Measurements from ENCODE around the gene SPRED2. TPM values are rescaled to one million over a fixed set of nuclear protein-coding genes. Genes with fewer than 3 reads are reported as not detected.

Gene SPRED2
- polyA plus RNA-seq, 1 donor from 2014 or later = 5.3 TPM

GRCh38 chr2:65344182-65344581 is 88.2 kb downstream of the SPRED2 start:
- H3K27ac ChIP-seq (ENCODE audit: low read length) = no peak overlapping the region
- no peaks in the 10 kb centered on the region for H3F3A ChIP-seq (ENCODE audit: insufficient read depth, low read length, poor library complexity, severe bottlenecking)
- H3K9ac ChIP-seq (ENCODE audit: low read length) = no peak overlapping the region
- H3K79me2 ChIP-seq (replicated peaks; ENCODE audit: insufficient read depth, low read length) = no peaks in the 10 kb centered on the region
- no peaks in the 10 kb centered on the region for H3K27me3 ChIP-seq (ENCODE audit: insufficient read depth, low read depth, low read length)
- H3K9me2 ChIP-seq (ENCODE audit: insufficient read depth, low read length) = no peaks in the 10 kb centered on the region
- H2AFZ ChIP-seq (ENCODE audit: low read depth, low read length) = no peak overlapping the region
- TF ChIP-seq, protein P1, sequence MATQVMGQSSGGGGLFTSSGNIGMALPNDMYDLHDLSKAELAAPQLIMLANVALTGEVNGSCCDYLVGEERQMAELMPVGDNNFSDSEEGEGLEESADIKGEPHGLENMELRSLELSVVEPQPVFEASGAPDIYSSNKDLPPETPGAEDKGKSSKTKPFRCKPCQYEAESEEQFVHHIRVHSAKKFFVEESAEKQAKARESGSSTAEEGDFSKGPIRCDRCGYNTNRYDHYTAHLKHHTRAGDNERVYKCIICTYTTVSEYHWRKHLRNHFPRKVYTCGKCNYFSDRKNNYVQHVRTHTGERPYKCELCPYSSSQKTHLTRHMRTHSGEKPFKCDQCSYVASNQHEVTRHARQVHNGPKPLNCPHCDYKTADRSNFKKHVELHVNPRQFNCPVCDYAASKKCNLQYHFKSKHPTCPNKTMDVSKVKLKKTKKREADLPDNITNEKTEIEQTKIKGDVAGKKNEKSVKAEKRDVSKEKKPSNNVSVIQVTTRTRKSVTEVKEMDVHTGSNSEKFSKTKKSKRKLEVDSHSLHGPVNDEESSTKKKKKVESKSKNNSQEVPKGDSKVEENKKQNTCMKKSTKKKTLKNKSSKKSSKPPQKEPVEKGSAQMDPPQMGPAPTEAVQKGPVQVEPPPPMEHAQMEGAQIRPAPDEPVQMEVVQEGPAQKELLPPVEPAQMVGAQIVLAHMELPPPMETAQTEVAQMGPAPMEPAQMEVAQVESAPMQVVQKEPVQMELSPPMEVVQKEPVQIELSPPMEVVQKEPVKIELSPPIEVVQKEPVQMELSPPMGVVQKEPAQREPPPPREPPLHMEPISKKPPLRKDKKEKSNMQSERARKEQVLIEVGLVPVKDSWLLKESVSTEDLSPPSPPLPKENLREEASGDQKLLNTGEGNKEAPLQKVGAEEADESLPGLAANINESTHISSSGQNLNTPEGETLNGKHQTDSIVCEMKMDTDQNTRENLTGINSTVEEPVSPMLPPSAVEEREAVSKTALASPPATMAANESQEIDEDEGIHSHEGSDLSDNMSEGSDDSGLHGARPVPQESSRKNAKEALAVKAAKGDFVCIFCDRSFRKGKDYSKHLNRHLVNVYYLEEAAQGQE (IDR thresholded peaks at IDR 0.05; ENCODE audit: borderline replicate concordance) = no peak
- TF ChIP-seq TAF1 (IDR thresholded peaks at IDR 0.05; ENCODE audit: low read depth) = no peak
- TF ChIP-seq, protein P2, sequence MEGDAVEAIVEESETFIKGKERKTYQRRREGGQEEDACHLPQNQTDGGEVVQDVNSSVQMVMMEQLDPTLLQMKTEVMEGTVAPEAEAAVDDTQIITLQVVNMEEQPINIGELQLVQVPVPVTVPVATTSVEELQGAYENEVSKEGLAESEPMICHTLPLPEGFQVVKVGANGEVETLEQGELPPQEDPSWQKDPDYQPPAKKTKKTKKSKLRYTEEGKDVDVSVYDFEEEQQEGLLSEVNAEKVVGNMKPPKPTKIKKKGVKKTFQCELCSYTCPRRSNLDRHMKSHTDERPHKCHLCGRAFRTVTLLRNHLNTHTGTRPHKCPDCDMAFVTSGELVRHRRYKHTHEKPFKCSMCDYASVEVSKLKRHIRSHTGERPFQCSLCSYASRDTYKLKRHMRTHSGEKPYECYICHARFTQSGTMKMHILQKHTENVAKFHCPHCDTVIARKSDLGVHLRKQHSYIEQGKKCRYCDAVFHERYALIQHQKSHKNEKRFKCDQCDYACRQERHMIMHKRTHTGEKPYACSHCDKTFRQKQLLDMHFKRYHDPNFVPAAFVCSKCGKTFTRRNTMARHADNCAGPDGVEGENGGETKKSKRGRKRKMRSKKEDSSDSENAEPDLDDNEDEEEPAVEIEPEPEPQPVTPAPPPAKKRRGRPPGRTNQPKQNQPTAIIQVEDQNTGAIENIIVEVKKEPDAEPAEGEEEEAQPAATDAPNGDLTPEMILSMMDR (IDR thresholded peaks at IDR 0.05; ENCODE audit: poor library complexity, severe bottlenecking) = no peak
- no peak for TF ChIP-seq EP300 (conservative IDR thresholded peaks at IDR 0.05; ENCODE audit: poor library complexity, severe bottlenecking)
- TF ChIP-seq SMC3 (conservative IDR thresholded peaks at IDR 0.05; ENCODE audit: poor library complexity) = no peak
- no peak for TF ChIP-seq MXI1 (conservative IDR thresholded peaks at IDR 0.05; ENCODE audit: poor library complexity, severe bottlenecking)
- no peak for TF ChIP-seq RAD21 (conservative IDR thresholded peaks at IDR 0.05)
- no peak for TF ChIP-seq EZH2 (IDR thresholded peaks at IDR 0.05; ENCODE audit: borderline replicate concordance, insufficient read depth, low read length, poor library complexity, severe bottlenecking)
- no peak for TF ChIP-seq POLR2AphosphoS5 (IDR thresholded peaks at IDR 0.05)
- no peak overlapping the region for H3K4me2 ChIP-seq (ENCODE audit: low read length)
- no peaks in the 10 kb centered on the region for H3K36me3 ChIP-seq (ENCODE audit: insufficient read depth, low read length)
- H3K4me3 ChIP-seq (ENCODE audit: low read length) = no peak overlapping the region
- no peaks in the 10 kb centered on the region for H4K20me1 ChIP-seq (ENCODE audit: insufficient read depth)
- no peaks in the 10 kb centered on the region for H3K9me3 ChIP-seq (ENCODE audit: low read length)

DNA sequence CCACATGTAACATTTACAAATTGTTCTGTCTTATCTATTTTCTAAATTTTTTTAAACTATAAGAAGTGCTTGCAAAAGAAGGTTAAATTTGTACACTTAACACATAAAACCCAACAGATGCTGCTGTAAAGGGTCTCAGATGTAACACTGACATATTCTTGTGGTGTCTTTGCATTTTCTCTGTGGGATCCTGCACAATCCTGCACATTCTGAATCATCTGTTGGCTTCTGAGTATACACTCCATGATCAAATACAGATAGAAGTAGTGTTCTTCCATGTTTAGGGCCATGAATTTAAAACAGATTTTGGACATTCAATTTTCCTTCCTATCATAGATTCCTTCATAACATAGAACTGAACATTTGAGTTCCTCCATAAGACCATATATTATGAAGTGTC is 89.0 kb downstream of the SPRED2 start:
- Histone ChIP-seq H3K9ac (ENCODE audit: low read length) (no peak overlapping the region), H3K9me2 (ENCODE audit: insufficient read depth, low read length) (no peaks in the 10 kb centered on the region), H3K79me2 (replicated peaks; ENCODE audit: insufficient read depth, low read length) (no peaks in the 10 kb centered on the region), H3K9me3 (ENCODE audit: low read length) (no peaks in the 10 kb centered on the region), H3K36me3 (ENCODE audit: insufficient read depth, low read length) (no peaks in the 10 kb centered on the region), H3K27ac (ENCODE audit: low read length) (no peak overlapping the region), H2AFZ (ENCODE audit: low read depth, low read length) (no peak overlapping the region), H3K4me3 (ENCODE audit: low read length) (no peak overlapping the region), H3K4me2 (ENCODE audit: low read length) (no peak overlapping the region), H3K27me3 (ENCODE audit: insufficient read depth, low read depth, low read length) (no peaks in the 10 kb centered on the region), H4K20me1 (ENCODE audit: insufficient read depth) (no peaks in the 10 kb centered on the region), H3F3A (ENCODE audit: insufficient read depth, low read length, poor library complexity, severe bottlenecking) (no peaks in the 10 kb centered on the region)
- TF ChIP-seq POLR2AphosphoS5 (IDR thresholded peaks at IDR 0.05) (no peak), EZH2 (IDR thresholded peaks at IDR 0.05; ENCODE audit: borderline replicate concordance, insufficient read depth, low read length, poor library complexity, severe bottlenecking) (no peak)
